ENCODE data around the gene D2HGDH. TPM values are rescaled to one million over a fixed set of nuclear protein-coding genes. Genes with fewer than 3 reads are reported as not detected.

The D2HGDH gene
- total and polyA plus RNA-seq, 2 of the 8 experiments (the other 6 are each of a cell fraction or from before 2014, with no cell fraction given) = 3.4 to 8.1 TPM

DNA sequence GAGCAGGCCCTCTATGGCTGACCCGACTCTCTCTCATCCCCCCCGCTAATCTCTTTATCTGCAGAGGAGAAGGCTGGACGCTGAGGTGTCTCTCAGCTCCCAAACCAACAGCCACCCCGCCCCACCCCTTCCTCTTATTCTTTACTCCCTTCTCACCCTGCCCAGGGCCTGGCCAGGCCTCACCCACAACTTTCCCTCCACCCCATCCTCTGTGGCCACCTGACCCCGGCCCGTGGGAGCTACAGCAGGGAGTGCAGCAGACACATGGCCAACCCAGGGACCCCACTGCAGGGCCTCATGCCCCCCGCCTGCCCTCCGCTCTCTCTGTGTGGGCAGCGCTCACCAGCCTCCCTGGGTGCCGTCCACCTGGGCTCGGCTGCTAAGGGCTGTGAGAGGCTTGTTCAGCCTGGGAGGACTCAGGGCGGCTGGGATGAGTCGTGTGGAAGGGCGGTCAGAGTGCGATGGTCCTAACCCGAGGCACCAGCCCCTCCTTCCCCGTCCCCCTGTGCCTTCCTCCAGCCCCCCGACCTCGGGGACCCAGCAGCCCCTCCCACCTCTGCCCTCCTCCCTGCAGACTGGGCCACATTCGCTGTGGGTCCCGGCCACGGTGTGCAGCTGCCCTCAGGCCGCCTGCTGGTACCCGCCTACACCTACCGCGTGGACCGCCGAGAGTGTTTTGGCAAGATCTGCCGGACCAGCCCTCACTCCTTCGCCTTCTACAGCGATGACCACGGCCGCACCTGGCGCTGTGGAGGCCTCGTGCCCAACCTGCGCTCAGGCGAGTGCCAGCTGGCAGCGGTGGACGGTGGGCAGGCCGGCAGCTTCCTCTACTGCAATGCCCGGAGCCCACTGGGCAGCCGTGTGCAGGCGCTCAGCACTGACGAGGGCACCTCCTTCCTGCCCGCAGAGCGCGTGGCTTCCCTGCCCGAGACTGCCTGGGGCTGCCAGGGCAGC, 81.3 kb downstream of the D2HGDH start (continued):
- TF ChIP-seq ASH2L (IDR thresholded peaks at IDR 0.05; ENCODE audit: low read length) (no peak), POU5F1 (IDR thresholded peaks at IDR 0.05; ENCODE audit: low read depth, low read length) (no peak), NANOG (IDR thresholded peaks at IDR 0.05; ENCODE audit: insufficient read depth, low read depth, low read length, poor library complexity, severe bottlenecking) (no peak), POLR2AphosphoS5 (IDR thresholded peaks at IDR 0.05; ENCODE audit: low read depth, low read length) (no peak), SIN3A (conservative IDR thresholded peaks at IDR 0.05 in 1 of 2, IDR thresholded peaks at IDR 0.05 in 1 of 2; ENCODE audit: low read depth in 1 of 2, low read length in 2 of 2) (no peak), SIX5 (IDR thresholded peaks at IDR 0.05; ENCODE audit: low read depth, low read length) (no peak), EZH2 (IDR thresholded peaks at IDR 0.05; ENCODE audit: low read depth, low read length, severe bottlenecking) (no peak), ATF3 (IDR thresholded peaks at IDR 0.05; ENCODE audit: insufficient read depth, low read depth, low read length) (no peak)
